Neural crest cell (in vitro differentiated cells): ENCODE results near the gene GRHPR. TPM values are rescaled to one million over a fixed set of nuclear protein-coding genes. Genes with fewer than 3 reads are reported as not detected.

Experiments used
- DNase-seq: peaks from one replicate; pipeline ENCODE4 v3.0.0; 2021; ENCODE audit warnings: low read depth, mixed read lengths, low spot score
- H3K27ac Mint-ChIP-seq: one replicate; pipeline ENCODE4 v1.8.0; 2021; ENCODE audit warnings: mild to moderate bottlenecking, mixed read lengths; ENCODE audit not compliant: unreplicated experiment
- H3K27me3 Mint-ChIP-seq: 2 replicates; pipeline ENCODE4 v1.8.0; 2021; ENCODE audit warnings: low read depth, mild to moderate bottlenecking, mixed read lengths
- H3K36me3 Mint-ChIP-seq: 2 replicates; pipeline ENCODE4 v1.8.0; 2021; ENCODE audit warnings: low read depth, mild to moderate bottlenecking, mixed read lengths
- H3K4me1 Mint-ChIP-seq: 2 replicates; pipeline ENCODE4 v1.8.0; 2021; ENCODE audit warnings: mixed read lengths
- H3K4me3 Mint-ChIP-seq: one replicate; pipeline ENCODE4 v1.8.0; 2021; ENCODE audit warnings: mild to moderate bottlenecking, mixed read lengths
- H3K9me3 Mint-ChIP-seq: 2 replicates; pipeline ENCODE4 v1.8.0; 2021; ENCODE audit warnings: mixed read lengths
- total RNA-seq: library from RNA; stranded (reverse); gene quantifications from 2 replicates; pipeline ENCODE4 v1.2.1, GENCODE V29; 2021
- TF ChIP-seq, protein P1 (sequence below): fragments of 200-600 bp; sonication (generic); conservative IDR thresholded peaks from 2 replicates; pipeline ENCODE4 v1.5.0; 2021; ENCODE audit warnings: antibody characterized with exemption, mild to moderate bottlenecking

GRHPR gene
- total RNA-seq, 1 donor from 2014 or later = 120 TPM

DNA sequence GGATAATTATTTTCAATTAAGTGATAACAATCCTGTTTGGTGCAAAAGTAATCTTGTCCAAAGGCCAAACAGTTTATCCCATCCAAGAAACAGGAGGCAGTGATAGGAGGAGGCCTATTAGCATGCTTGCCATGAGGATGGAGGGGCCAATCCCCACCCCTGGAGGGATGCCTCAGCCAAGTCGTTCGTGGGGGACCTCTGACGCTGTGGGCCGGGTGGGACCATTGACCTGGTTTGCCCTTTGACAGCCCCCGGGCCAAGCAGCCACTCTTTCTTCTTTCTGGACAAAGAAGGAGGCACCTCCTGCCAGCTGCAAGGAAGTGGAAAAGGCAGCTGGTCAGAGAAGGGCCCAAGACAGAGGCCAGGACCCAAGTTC, 39.5 kb upstream of the GRHPR start:
- Mint-ChIP-seq H3K27me3 (no peaks in the 10 kb centered on the region), H3K9me3 (peaks cover 4% of the 10 kb centered on the region), H3K4me3 (no peak overlapping the region), H3K27ac (no peak overlapping the region), H3K36me3 (peaks cover 6% of the 10 kb centered on the region), H3K4me1 (peaks cover 9% of the 10 kb centered on the region)
- TF ChIP-seq, protein P1, sequence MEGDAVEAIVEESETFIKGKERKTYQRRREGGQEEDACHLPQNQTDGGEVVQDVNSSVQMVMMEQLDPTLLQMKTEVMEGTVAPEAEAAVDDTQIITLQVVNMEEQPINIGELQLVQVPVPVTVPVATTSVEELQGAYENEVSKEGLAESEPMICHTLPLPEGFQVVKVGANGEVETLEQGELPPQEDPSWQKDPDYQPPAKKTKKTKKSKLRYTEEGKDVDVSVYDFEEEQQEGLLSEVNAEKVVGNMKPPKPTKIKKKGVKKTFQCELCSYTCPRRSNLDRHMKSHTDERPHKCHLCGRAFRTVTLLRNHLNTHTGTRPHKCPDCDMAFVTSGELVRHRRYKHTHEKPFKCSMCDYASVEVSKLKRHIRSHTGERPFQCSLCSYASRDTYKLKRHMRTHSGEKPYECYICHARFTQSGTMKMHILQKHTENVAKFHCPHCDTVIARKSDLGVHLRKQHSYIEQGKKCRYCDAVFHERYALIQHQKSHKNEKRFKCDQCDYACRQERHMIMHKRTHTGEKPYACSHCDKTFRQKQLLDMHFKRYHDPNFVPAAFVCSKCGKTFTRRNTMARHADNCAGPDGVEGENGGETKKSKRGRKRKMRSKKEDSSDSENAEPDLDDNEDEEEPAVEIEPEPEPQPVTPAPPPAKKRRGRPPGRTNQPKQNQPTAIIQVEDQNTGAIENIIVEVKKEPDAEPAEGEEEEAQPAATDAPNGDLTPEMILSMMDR = no peak
- no peak for DNase-seq

- DNase-seq = no peak
- Mint-ChIP-seq H3K27me3 (no peaks in the 10 kb centered on the region), H3K4me1 (peaks cover 9% of the 10 kb centered on the region), H3K36me3 (peaks cover 6% of the 10 kb centered on the region), H3K4me3 (no peak overlapping the region), H3K9me3 (peaks cover 4% of the 10 kb centered on the region), H3K27ac (peak overlapping the region; percentile 91)
- TF ChIP-seq, protein P1 = no peak
Measured at GRCh38 chr9:37383393-37383792, 39.1 kb upstream of the GRHPR start.

DNA sequence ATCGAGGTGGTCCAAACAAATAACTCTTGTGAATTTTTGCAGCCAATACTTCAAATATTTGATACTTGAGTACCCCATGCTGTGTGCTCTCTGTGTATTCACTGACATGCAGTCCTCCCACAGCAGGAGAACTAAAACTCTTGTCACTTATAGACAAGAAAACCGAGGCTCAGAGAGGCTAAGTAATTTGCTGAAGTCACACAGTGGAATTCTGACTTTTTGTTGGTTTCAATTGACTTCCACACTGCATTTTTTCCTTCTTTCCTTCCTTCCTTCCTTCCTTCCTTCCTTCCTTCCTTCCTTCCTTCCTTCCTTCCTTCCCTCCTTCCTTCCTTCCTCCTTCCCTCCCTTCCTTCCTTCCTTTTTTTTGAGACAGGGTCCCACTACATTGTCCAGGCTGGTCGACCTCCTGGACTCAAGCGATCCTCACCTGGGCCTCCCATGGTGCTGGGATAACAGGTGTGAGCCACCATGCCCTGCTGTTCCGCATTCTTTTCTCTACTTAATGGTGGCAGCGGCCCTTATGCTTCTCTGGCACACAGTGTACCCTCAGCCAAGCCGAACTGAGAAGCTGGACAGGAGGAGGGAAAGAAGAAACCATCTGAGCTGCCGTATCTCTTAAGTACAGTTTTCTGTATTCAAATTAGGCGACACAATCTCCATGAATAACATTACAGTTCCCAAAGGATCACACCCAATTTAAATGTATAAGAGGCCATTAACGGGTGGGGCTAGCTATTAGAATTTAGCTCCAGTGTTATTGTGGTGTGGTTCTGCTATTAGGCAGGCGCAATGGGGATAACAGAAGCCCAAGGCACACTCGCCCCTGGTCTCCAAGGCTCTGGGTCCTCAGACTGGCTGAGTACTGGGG, 38.4 kb upstream of the GRHPR start:
- Mint-ChIP-seq H3K4me3 (no peak overlapping the region), H3K4me1 (peaks cover 9% of the 10 kb centered on the region), H3K27me3 (no peaks in the 10 kb centered on the region), H3K9me3 (peaks cover 4% of the 10 kb centered on the region), H3K36me3 (peaks cover 6% of the 10 kb centered on the region), H3K27ac (no peak overlapping the region)
- no peak for DNase-seq
- TF ChIP-seq, protein P1 = no peak

DNA sequence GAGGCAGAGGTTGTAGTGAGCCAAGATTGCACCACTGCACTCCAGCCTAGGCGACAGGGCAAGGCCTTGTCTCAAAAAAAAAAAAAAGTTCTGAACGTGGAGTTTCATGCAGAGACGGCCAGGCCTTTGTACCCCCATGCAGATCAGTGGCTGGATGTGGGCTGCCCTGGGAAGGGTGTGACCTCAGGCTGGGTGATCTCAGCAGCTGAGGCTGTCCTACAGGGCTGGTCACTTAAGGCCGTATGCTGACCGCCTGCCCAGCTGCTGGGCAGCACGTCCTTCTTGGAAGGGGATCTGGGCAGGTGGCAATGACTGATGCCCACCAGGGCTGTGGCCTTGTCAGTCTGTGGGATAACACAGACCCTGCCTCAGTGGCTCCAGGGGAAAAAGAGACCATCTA, 37.2 kb upstream of the GRHPR start:
- DNase-seq = no peak
- Mint-ChIP-seq H3K9me3 (peaks cover 4% of the 10 kb centered on the region), H3K36me3 (peaks cover 6% of the 10 kb centered on the region), H3K27ac (no peak overlapping the region), H3K27me3 (no peaks in the 10 kb centered on the region), H3K4me3 (no peak overlapping the region), H3K4me1 (peaks cover 9% of the 10 kb centered on the region)
- TF ChIP-seq, protein P1 = no peak

DNA sequence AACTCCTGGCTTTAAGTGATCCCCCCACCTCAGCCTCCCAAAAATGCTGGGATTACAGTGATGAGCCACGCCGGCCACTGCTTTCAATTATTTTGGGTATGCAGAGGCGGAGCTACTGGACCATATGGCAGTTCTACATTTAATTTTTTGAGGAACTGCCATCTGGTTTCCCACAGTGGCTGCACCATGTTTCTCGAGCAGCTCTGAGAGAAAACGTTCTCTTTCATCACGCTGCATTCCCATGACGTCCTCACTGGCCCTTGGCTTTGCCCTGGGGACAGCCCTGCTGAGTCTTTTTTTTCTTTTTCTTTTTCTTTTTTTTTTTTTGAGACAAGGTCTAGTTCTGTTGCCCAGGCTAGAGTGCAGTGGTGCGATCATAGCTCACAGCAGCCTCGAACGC, 35.5 kb upstream of the GRHPR start:
- H3K27ac Mint-ChIP-seq = no peak overlapping the region
- H3K27me3 Mint-ChIP-seq = no peaks in the 10 kb centered on the region
- DNase-seq = no peak
- peaks cover 3% of the 10 kb centered on the region for H3K36me3 Mint-ChIP-seq
- TF ChIP-seq, protein P1 = no peak
- H3K4me3 Mint-ChIP-seq = no peak overlapping the region
- H3K9me3 Mint-ChIP-seq = peaks cover 3% of the 10 kb centered on the region
- H3K4me1 Mint-ChIP-seq = peaks cover 9% of the 10 kb centered on the region
